Lower leg skin (tissue), 4 donors: ENCODE measurements around the gene INSC. TPM values are rescaled to one million over a fixed set of nuclear protein-coding genes. Genes with fewer than 3 reads are reported as not detected.

Experiments used
- DNase-seq, 2 donors: peaks; one replicate each; pipeline ENCODE4 v3.0.0-alpha.2; 2019; ENCODE audit warnings: low spot score in 2 of 2
- H3K4me3 ChIP-seq: fragments of 200-600 bp; sonication (generic); 2 replicates; pipeline ENCODE4 v1.5.1; 2017; ENCODE audit warnings: mild to moderate bottlenecking, low read depth; ENCODE audit not compliant: poor library complexity, severe bottlenecking
- CTCF ChIP-seq, 3 donors: fragments of 450-650 bp; IDR thresholded peaks; one replicate each; pipeline ENCODE4 v1.5.1; 2016; ENCODE audit warnings: antibody characterized with exemption in 3 of 3, mild to moderate bottlenecking in 3 of 3, moderate library complexity in 2 of 3
- POLR2A ChIP-seq, 2 donors: fragments of 450-650 bp; IDR thresholded peaks; one replicate each; pipeline ENCODE4 v1.6.1; 2016 to 2017; ENCODE audit warnings: antibody characterized with exemption in 2 of 2, mild to moderate bottlenecking in 1 of 2, moderate library complexity in 1 of 2
- WGBS, 2 donors: methylation state at CpG; one replicate each; pipeline ENCODE4 v1.1.5; 2018; 5-methylcytosine and 5-hydroxymethylcytosine counted together
- intact Hi-C: fragments of 100-400 bp; cut with DNase I; formaldehyde crosslinking; loops from one replicate; pipeline ENCODE4 v1.15.0; 2023; ENCODE audit warnings: low total_unique reads
- total RNA-seq, 4 donors: library from RNA; depleted of rRNA; stranded (reverse); fragments of >200 nt; gene quantifications; one replicate each; pipeline ENCODE4 v1.1.0, GENCODE V29; 2016

Gene INSC
- total RNA-seq, 4 donors from 2014 or later, result 0.23 to 0.27 TPM; not detected in 2

DNA sequence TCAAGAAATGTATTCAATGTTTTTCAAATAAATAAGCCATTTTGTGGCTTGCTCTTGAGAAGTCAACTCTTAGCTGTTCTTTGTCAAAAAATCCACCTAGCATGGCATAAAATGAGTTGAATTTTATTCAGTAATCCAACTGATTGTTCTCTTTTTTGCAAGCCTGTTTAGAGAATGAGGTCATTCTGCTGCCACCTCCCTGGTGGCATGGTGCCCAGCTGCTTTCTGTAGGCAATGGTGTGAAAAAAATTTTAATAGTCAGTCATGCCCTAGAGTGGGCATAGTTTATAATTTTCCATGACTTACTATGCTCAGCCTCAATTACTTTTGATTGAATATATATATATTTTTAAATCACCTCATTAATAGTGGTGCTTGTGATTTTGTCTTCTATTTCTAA lies 177.2 kb downstream of the INSC start:
- no peak overlapping the region for H3K4me3 ChIP-seq
- no peak for DNase-seq
- TF ChIP-seq POLR2A (IDR thresholded peaks at IDR 0.05) (no peak), CTCF (IDR thresholded peaks at IDR 0.05) (no peak)
- intact Hi-C loops, result no loop called here

DNA sequence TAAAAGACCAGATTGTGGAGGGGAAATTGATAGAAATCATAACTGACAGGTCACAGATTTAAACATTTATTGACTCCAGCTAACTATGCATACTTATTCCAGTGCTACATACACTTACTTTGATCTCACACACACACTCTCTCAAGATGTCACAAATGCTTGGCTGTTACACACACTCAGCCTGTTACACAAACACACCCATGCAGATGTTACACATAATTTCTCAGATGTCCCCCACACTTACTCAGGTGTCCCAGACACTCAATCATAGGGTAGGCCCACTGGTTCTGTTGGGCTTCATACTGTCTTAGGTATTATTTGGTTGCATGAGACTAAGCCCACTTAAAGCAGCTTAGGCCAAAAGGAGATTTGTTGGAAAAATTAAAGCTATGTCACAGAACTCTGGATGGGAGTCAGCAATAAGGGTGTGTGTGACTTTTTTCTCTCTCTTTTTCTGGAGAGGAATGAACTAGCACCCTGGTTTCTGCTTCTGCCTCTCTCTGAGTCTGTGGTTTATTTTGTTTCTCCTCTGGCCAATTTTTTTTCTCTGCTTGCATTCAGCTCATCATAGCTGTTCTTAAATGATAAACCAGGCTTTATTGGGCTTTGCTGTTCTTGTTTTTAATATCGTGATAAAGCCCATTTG lies 179.4 kb downstream of the INSC start:
- 89% methylated on average over 1 of the region's 1 CpG for WGBS, 2 donors
- H3K4me3 ChIP-seq, result no peak overlapping the region
- no peak for DNase-seq
- TF ChIP-seq CTCF (IDR thresholded peaks at IDR 0.05), result no peak
- TF ChIP-seq POLR2A (IDR thresholded peaks at IDR 0.05), result no peak
- intact Hi-C loops, result no loop called here

DNA sequence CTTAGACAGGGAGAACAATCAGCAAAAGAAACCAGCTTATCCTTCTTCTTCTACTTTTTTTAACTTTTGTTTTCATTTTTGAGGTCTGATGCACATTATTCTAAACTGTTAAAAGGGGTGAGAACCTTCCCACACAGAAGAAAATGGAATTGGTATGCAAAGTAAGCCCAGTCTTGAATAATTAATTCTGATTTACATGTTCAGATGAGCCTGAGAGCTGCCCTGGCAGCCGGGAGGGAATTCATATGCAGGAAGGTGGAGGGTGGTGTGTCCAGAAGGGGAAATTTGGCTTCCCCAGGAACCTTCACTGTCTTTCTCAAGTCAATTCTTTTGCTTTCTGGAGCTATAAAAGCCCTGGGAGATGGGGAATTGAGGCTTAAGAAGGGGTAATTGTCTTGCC lies 181.0 kb downstream of the INSC start:
- no peak for DNase-seq
- TF ChIP-seq CTCF (IDR thresholded peaks at IDR 0.05), result no peak
- TF ChIP-seq POLR2A (IDR thresholded peaks at IDR 0.05), result no peak
- H3K4me3 ChIP-seq, result no peak overlapping the region
- 32 to 41% methylated on average over 1 of the region's 1 CpG for WGBS, 2 donors
- intact Hi-C loops, result no loop called here

Other genes with a start within 250 kb of the INSC start
- gene CYP2R1, start 222.7 kb upstream of the INSC start, total RNA-seq, result 10 to 100 TPM; 19.4 to 27.9 (median 26.1) TPM
- not detected for gene CALCA, start 142.6 kb upstream of the INSC start, total RNA-seq
- not detected for gene CALCB, start 41.3 kb upstream of the INSC start, total RNA-seq